H1 (cell line): Measurements from ENCODE around the gene ATF3. TPM values are rescaled to one million over a fixed set of nuclear protein-coding genes. Genes with fewer than 3 reads are reported as not detected.

Experiments
- CTCF ChIA-PET: fragments of 300-600 bp; sonication (Branson Sonifier 250); formaldehyde crosslinking; loops from one replicate; lab custom pipeline; 2021; ENCODE audit not compliant: partially characterized antibody; lab: Charles Lee
- POLR2A ChIA-PET: fragments of 300-600 bp; sonication (Branson Sonifier 250); formaldehyde crosslinking; loops from one replicate; lab custom pipeline; 2021; ENCODE audit warnings: inconsistent platforms; ENCODE audit not compliant: partially characterized antibody; lab: Charles Lee
- DNase-seq, 2 experiments: peaks; one replicate each; pipeline versions ENCODE4 v3.0.0 to v3.0.0-alpha.2; 2010 to 2022; ENCODE audit warnings: low spot score in 2 of 2, low read depth in 1 of 2, mixed read lengths in 1 of 2
- FAIRE-seq: peaks from 2 replicates; lab custom pipeline; 2011; peaks lifted over from hg19 to GRCh38; lab: Jason Lieb, UNC
- H2AFZ ChIP-seq: 2 replicates; pipeline ENCODE4 v1.8.1; 2012; ENCODE audit warnings: low read length, inconsistent platforms
- H2AK5ac ChIP-seq: 2 replicates; pipeline ENCODE4 v1.6.1; 2013; ENCODE audit warnings: low read depth, low read length
- H2BK120ac ChIP-seq: replicated peaks from 2 replicates; pipeline ENCODE3; 2013; ENCODE audit warnings: low read depth, low read length, inconsistent platforms
- H2BK12ac ChIP-seq: 2 replicates; pipeline ENCODE4 v1.6.1; 2013; ENCODE audit warnings: low read depth, low read length
- H2BK15ac ChIP-seq: 2 replicates; pipeline ENCODE4 v1.6.1; 2013; ENCODE audit warnings: low read length
- H2BK20ac ChIP-seq: 2 replicates; pipeline ENCODE4 v1.6.1; 2013; ENCODE audit warnings: low read length
- H2BK5ac ChIP-seq: 2 replicates; pipeline ENCODE4 v1.6.1; 2013; ENCODE audit warnings: low read depth, low read length
- H3K14ac ChIP-seq: 2 replicates; pipeline ENCODE4 v1.6.1; 2013; ENCODE audit warnings: inconsistent platforms; ENCODE audit not compliant: insufficient read length
- H3K18ac ChIP-seq: 2 replicates; pipeline ENCODE4 v1.6.1; 2013; ENCODE audit warnings: low read length; ENCODE audit errors: extremely low read depth
- H3K23ac ChIP-seq: 2 replicates; pipeline ENCODE4 v1.6.1; 2013; ENCODE audit warnings: inconsistent platforms; ENCODE audit not compliant: insufficient read length
- H3K23me2 ChIP-seq: 2 replicates; pipeline ENCODE4 v1.6.1; 2013; ENCODE audit warnings: low read depth, low read length
- H3K27ac ChIP-seq: 2 replicates; pipeline ENCODE4 v1.6.1; 2011; ENCODE audit warnings: low read depth, low read length, inconsistent platforms
- H3K27me3 ChIP-seq, 4 experiments: replicated peaks in 1 of 4; 1 replicate in 1 of 4; 2 replicates in 3 of 4; pipeline versions ENCODE4 v1.6.1 to v1.8.1; 2011 to 2013; ENCODE audit warnings: low read length in 3 of 4, mild to moderate bottlenecking in 3 of 4, inconsistent platforms in 2 of 4, mixed read lengths in 2 of 4, moderate library complexity in 1 of 4; ENCODE audit not compliant: control insufficient read depth in 3 of 4, insufficient read depth in 3 of 4; ENCODE audit errors: extremely low read depth in 1 of 4
- H3K36me3 ChIP-seq, 4 experiments: 2 replicates each; pipeline versions ENCODE4 v1.6.1 to v1.8.1; 2011 to 2013; ENCODE audit warnings: mild to moderate bottlenecking in 4 of 4, low read length in 3 of 4, moderate library complexity in 2 of 4, control low read depth in 1 of 4, inconsistent platforms in 1 of 4; ENCODE audit not compliant: insufficient read depth in 4 of 4, control insufficient read depth in 2 of 4
- H3K4ac ChIP-seq: replicated peaks from 2 replicates; pipeline ENCODE3; 2013; ENCODE audit warnings: low read length, low read depth, mixed read lengths, inconsistent platforms; ENCODE audit not compliant: insufficient read length
- H3K4me1 ChIP-seq, 4 experiments: replicated peaks in 1 of 4; 1 replicate in 1 of 4; 2 replicates in 3 of 4; pipeline versions ENCODE4 v1.6.1 to v1.8.1; 2011 to 2013; ENCODE audit warnings: low read length in 3 of 4, inconsistent platforms in 2 of 4, mixed read lengths in 1 of 4; ENCODE audit not compliant: insufficient read depth in 4 of 4, control insufficient read depth in 3 of 4
- H3K4me2 ChIP-seq, 2 experiments: 2 replicates each; pipeline versions ENCODE4 v1.6.1 to v1.8.1; 2011 to 2013; ENCODE audit warnings: low read depth in 2 of 2, low read length in 2 of 2, control low read depth in 1 of 2, inconsistent platforms in 1 of 2, mild to moderate bottlenecking in 1 of 2; ENCODE audit not compliant: insufficient read depth in 1 of 2
- H3K4me3 ChIP-seq, 4 experiments: fragments of 200-600, 300-600 bp in 1 of 4; sonication (generic), shearing (Covaris generic), sonication (Bioruptor Twin) in 1 of 4; 2 replicates each; pipeline versions ENCODE4 v1.5.1 to v1.8.1; 2011 to 2016; ENCODE audit warnings: low read length in 4 of 4, low read depth in 3 of 4, control low read depth in 2 of 4, inconsistent platforms in 2 of 4, mild to moderate bottlenecking in 2 of 4, mixed read lengths in 1 of 4, moderate library complexity in 1 of 4; ENCODE audit not compliant: insufficient read depth in 2 of 4; ENCODE audit errors: extremely low read depth in 1 of 4
- H3K56ac ChIP-seq: replicated peaks from 2 replicates; pipeline ENCODE3; 2013; ENCODE audit warnings: low read depth, mild to moderate bottlenecking, mixed read lengths, low read length, inconsistent platforms; ENCODE audit not compliant: insufficient read length
- H3K79me1 ChIP-seq: 2 replicates; pipeline ENCODE4 v1.6.1; 2013; ENCODE audit warnings: low read depth, low read length, control low read depth
- H3K79me2 ChIP-seq, 2 experiments: 2 replicates each; pipeline versions ENCODE4 v1.6.1 to v1.8.1; 2012 to 2013; ENCODE audit warnings: low read length in 2 of 2, mild to moderate bottlenecking in 2 of 2, inconsistent platforms in 1 of 2; ENCODE audit not compliant: insufficient read depth in 2 of 2, control insufficient read depth in 1 of 2
- H3K9ac ChIP-seq, 4 experiments: replicated peaks in 1 of 4; 1 replicate in 1 of 4; 2 replicates in 3 of 4; pipeline versions ENCODE4 v1.6.1 to v1.8.1; 2011 to 2013; ENCODE audit warnings: low read depth in 3 of 4, low read length in 3 of 4, control low read depth in 2 of 4, mild to moderate bottlenecking in 2 of 4, moderate library complexity in 2 of 4, inconsistent platforms in 1 of 4; ENCODE audit errors: extremely low read depth in 1 of 4
- H3K9me3 ChIP-seq, 2 experiments: 2 replicates each; pipeline versions ENCODE4 v1.6.1 to v1.8.1; 2012 to 2013; ENCODE audit warnings: mild to moderate bottlenecking in 2 of 2, moderate library complexity in 2 of 2, control low read depth in 1 of 2, inconsistent platforms in 1 of 2, low read depth in 1 of 2, low read length in 1 of 2, mixed read lengths in 1 of 2; ENCODE audit not compliant: insufficient read depth in 2 of 2
- H4K20me1 ChIP-seq, 2 experiments: replicated peaks in 1 of 2; 2 replicates each; pipeline versions ENCODE3 to v1.8.1; 2011 to 2013; ENCODE audit warnings: inconsistent platforms in 2 of 2, low read length in 2 of 2, mild to moderate bottlenecking in 1 of 2; ENCODE audit not compliant: insufficient read depth in 2 of 2, control insufficient read depth in 1 of 2
- H4K5ac ChIP-seq: 2 replicates; pipeline ENCODE4 v1.6.1; 2013; ENCODE audit warnings: low read length, low read depth, mixed read lengths, inconsistent platforms; ENCODE audit not compliant: insufficient read length
- H4K8ac ChIP-seq: 2 replicates; pipeline ENCODE4 v1.8.0; 2013; ENCODE audit warnings: mild to moderate bottlenecking, moderate library complexity, low read length, inconsistent platforms; ENCODE audit not compliant: insufficient read depth; ENCODE audit errors: extremely low read depth
- H4K91ac ChIP-seq: replicated peaks from 2 replicates; pipeline ENCODE3; 2013; ENCODE audit warnings: low read length, mixed read lengths, inconsistent platforms; ENCODE audit not compliant: insufficient read length
- EZH2 ChIP-seq: fragments of 200-600 bp; sonication (generic); IDR thresholded peaks from 2 replicates; pipeline ENCODE4 v1.7.1; 2012; ENCODE audit warnings: low read depth, mild to moderate bottlenecking, moderate library complexity, low read length, inconsistent platforms; ENCODE audit not compliant: severe bottlenecking
- WGBS, 2 experiments: shearing (Covaris generic) in 1 of 2; methylation state at CpG; one replicate each; pipeline versions ENCODE4 v1.1.6 to v1.1.7; 2013 to 2015; ENCODE audit warnings: low lambda C conversion rate in 2 of 2, mixed read lengths in 2 of 2, inconsistent platforms in 1 of 2, low coverage in 1 of 2, missing lambda C conversion rate in 1 of 2; ENCODE audit not compliant: insufficient replicate concordance in 2 of 2, insufficient coverage in 1 of 2, insufficient read length in 1 of 2; ENCODE audit errors: extremely low coverage in 1 of 2, missing lambda C conversion rate in 1 of 2; 5-methylcytosine and 5-hydroxymethylcytosine counted together
- polyA plus RNA-seq, 7 experiments: library from polyadenylated mRNA; depleted of rRNA in 3 of 7; stranded (reverse) in 5 of 7; unstranded in 2 of 7; fragments of >200 nt in 5 of 7; fragments of 200-250 nt in 2 of 7; gene quantifications; 1 replicate in 5 of 7; 2 replicates in 1 of 7; 4 replicates in 1 of 7; pipeline versions ENCODE4 v1.2.1 to v1.2.3, GENCODE V29; 2011 to 2013; ENCODE audit warnings: missing spikeins in 2 of 7, mixed read lengths in 2 of 7
- total RNA-seq: library from RNA; stranded (reverse); fragmentation: NEBNext Ultra II Directional; extraction: Animal tissue kit (Norgen Biotek cat#: 25700); gene quantifications from 2 replicates; pipeline ENCODE4 v1.2.1, GENCODE V29; 2021

ATF3 gene
- total and polyA plus RNA-seq, 2 of the 8 experiments (the other 6 are each of a cell fraction or from before 2014, with no cell fraction given) = 12.2 to 27.7 TPM

GRCh38 chr1:212560933-212561460, 47.6 kb upstream of the ATF3 start:
- no peaks in the 10 kb centered on the region for H3K79me1 ChIP-seq
- no peak overlapping the region for H2AK5ac ChIP-seq
- no peak overlapping the region for H4K91ac ChIP-seq
- 90% methylated on average over 6 of the region's 6 CpGs; no CpG with 5 or more reads in 1 of the 2 experiments for WGBS, 2 experiments
- DNase-seq = no peak
- no peak overlapping the region for H2BK120ac ChIP-seq
- H3K9me3 ChIP-seq = no peaks in the 10 kb centered on the region; a peak in 1 of 4 replicates
- no peaks in the 10 kb centered on the region for H3K79me2 ChIP-seq
- H2BK12ac ChIP-seq = no peak overlapping the region; the same call in 1 of the 2 replicates
- no peak overlapping the region for H2BK5ac ChIP-seq
- H3K4me2 ChIP-seq = no peak overlapping the region
- no peak overlapping the region for H3K23ac ChIP-seq
- no peaks in the 10 kb centered on the region for H3K36me3 ChIP-seq
- no peak overlapping the region for H3K9ac ChIP-seq
- no peak overlapping the region for H3K27ac ChIP-seq
- H2BK20ac ChIP-seq = no peak overlapping the region
- ChIA-PET POLR2A (interaction anchor here (1.2 to 6.6 kb wide), 2 partner anchors 10 to 47 kb away, joined by 3 to 61 read pairs; partner anchors contain the start of gene ATF3), CTCF (interaction anchor here (0.6 to 1.2 kb wide), 3 partner anchors 19 to 104 kb away, joined by 3 to 5 read pairs (median 4); no protein-coding TSS in a partner anchor)
- H3K18ac ChIP-seq = no peak overlapping the region
- no peak overlapping the region for H3K56ac ChIP-seq
- H2AFZ ChIP-seq = no peak overlapping the region
- no peaks in the 10 kb centered on the region for H4K20me1 ChIP-seq
- H3K23me2 ChIP-seq = peaks cover 5% of the 10 kb centered on the region; the same call in 1 of the 2 replicates
- peaks cover 0 to 8% (median 2%) of the 10 kb centered on the region in 4 experiments; a peak in 6 of 7 replicates for H3K4me1 ChIP-seq
- no peak overlapping the region for H3K4me3 ChIP-seq
- no peak overlapping the region for H3K4ac ChIP-seq
- no peak overlapping the region for H3K14ac ChIP-seq
- no peak overlapping the region for H4K8ac ChIP-seq
- H2BK15ac ChIP-seq = no peak overlapping the region
- no peak overlapping the region for H4K5ac ChIP-seq
- FAIRE-seq = no peak
- no peak for TF ChIP-seq EZH2
- peaks cover 0 to 13% (median 5%) of the 10 kb centered on the region in 4 experiments; a peak in 4 of 7 replicates for H3K27me3 ChIP-seq
